NT2/D1 (cell line): Measurements from ENCODE around the gene CABLES2.

ENCODE experiments used
- YY1 ChIP-seq: IDR thresholded peaks from 2 replicates; pipeline ENCODE4 v1.6.1; 2011; ENCODE audit not compliant: insufficient read length, insufficient read depth
- ZNF274 ChIP-seq: IDR thresholded peaks from 2 replicates; pipeline ENCODE4 v1.6.1; 2011; ENCODE audit warnings: mild to moderate bottlenecking, low read depth, low read length

- no peak for TF ChIP-seq ZNF274
- no peak for TF ChIP-seq YY1
Observed at GRCh38 chr20:62405108-62405980, 1.7 kb downstream of the CABLES2 start.
